GM18502 (cell line): ENCODE measurements around the gene OR8K5.
"Not testable (repeated sequence)": the region's sequence is repeated elsewhere in the genome, so short reads cannot be mapped to it uniquely, and the experiment has no call there.

ENCODE experiments used
- ATAC-seq: cut with Tn5 transposase; IDR thresholded peaks from one replicate; pipeline ENCODE4 v1.9.1; 2021; ENCODE audit warnings: mild to moderate bottlenecking; ENCODE audit not compliant: unreplicated experiment, poor library complexity

OR8K5 gene, protein sequence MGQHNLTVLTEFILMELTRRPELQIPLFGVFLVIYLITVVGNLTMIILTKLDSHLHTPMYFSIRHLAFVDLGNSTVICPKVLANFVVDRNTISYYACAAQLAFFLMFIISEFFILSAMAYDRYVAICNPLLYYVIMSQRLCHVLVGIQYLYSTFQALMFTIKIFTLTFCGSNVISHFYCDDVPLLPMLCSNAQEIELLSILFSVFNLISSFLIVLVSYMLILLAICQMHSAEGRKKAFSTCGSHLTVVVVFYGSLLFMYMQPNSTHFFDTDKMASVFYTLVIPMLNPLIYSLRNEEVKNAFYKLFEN

GRCh38 chr11:56160217-56160616 lies at the start of gene OR8K5:
Gene OR8K5, minus strand, starts transcription at chr11:56160317. Its CDS starts 0 bp downstream, at chr11:56160317.
- no peak for ATAC-seq

GRCh38 chr11:56207790-56208189 lies 47.7 kb upstream of the OR8K5 start:
- no peak for ATAC-seq

DNA sequence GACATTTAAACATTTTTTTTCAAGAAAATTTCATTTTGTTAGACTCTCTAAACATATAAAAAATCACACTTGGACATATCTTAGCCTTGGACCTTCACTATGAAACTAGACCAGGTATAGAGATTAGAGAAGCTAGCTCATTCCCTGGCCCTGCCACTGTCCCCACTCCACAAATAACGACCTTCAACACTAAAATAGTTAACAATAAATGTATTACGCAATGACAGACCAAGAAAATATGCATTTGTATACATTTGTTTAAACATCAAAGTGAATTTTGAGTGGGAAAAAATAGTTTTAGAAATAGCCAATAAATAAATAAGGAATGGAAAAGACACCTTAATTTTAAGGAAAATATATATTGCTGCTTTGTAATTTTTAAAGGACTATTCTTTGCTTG lies 37.2 kb upstream of the OR8K5 start:
- ATAC-seq: no peak

GRCh38 chr11:56196705-56197104 lies 36.6 kb upstream of the OR8K5 start:
- no peak for ATAC-seq

- no peak for ATAC-seq
These were observed 28.5 kb upstream of the OR8K5 start for GRCh38 chr11:56188602-56189001.

DNA sequence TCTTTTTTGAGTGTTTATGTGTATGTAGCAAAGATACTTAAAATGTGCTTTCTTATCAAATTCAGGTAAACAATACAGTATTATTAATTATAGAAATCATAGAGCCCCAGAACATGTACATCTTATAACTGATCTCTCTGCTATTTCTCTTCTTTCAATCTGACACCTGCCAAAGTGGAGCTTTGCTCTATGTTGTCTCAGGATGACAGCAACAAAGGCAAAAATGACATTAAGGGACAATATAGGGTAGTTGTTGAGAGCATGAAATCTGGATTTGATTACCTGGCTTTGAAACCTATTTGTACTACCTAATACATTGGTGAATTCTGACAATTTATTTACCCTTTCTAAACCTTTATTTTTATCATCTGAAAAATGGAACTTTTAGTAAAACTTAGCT lies 23.3 kb upstream of the OR8K5 start:
- ATAC-seq: no peak

DNA sequence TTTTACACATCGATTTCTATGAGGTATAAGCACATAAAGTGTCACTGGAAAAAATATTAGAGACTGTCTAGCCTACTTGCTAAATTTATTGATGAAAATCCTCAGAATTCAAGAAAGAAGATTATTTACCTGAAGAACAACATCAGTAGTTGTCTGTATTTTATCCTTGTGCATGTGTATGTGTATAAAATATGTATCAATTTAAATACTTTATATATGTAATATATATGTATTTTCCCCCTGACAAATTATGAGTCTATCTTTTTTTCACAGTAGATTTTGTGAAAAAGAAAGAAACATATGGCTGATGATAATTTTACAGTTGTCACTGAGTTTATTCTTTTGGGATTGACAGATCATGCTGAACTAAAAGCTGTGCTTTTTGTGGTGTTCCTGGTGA lies 16.2 kb upstream of the OR8K5 start, which contains the start of gene OR5J2:
OR5J2 (plus strand) TSS at position 301 of the 400 bp plus-strand sequence; CDS start at position 301, 0 bp downstream.
- no peak for ATAC-seq

GRCh38 chr11:56172256-56172830 lies 12.2 kb upstream of the OR8K5 start:
- ATAC-seq: no peak

GRCh38 chr11:56163804-56164203 lies 3.7 kb upstream of the OR8K5 start:
- ATAC-seq: no peak

GRCh38 chr11:56152333-56152732 lies 7.8 kb downstream of the OR8K5 start:
- no peak for ATAC-seq

- ATAC-seq: no peak
These were observed 8.7 kb downstream of the OR8K5 start for GRCh38 chr11:56151376-56151775.

GRCh38 chr11:56143681-56144080 lies 16.4 kb downstream of the OR8K5 start:
- ATAC-seq: not testable (repeated sequence)

DNA sequence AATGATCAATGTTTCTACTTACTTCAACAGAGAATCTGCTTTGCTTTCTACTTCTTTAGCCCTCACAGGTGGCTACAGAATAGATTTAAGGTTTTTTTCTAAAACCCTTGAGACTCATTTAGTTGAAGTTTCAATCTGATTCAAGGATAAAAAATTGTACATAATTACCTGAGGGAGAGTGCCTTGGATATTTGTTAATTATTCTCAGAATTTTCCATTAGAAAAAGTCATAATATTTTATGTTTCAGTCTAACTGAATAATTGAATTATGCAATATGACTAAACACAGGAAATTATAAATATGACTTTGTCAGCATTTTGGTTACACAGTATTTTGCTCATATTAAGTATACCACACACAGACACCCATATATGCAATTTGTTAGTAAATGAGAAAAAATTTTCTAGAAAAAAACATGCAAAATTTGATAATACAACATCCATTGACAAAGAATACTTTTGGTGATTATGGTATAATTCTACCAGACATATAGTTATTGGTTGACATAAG lies 19.9 kb downstream of the OR8K5 start, which contains the start of gene OR8J3:
OR8J3 (minus strand) TSS at position 51 of the 511 bp plus-strand sequence. CDS start 2,483 bp downstream, outside the sequence.
- no peak for ATAC-seq

DNA sequence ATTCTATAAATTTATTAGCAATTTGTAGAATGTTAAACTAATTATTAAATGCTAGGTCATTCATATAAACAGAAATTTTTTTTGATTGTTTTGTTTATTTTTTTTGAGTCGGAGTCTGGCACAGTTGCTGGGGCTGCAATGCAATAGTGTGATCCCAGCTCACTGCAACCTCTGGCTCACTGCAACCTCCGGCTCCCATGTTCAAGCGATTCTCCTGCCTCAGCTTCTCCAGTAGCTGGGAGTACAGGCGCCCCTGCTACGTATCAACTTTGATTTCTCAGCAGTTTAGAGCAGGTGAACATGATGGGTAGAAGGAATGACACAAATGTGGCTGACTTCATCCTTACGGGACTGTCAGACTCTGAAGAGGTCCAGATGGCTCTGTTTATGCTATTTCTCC lies 38.0 kb downstream of the OR8K5 start, which contains the start of gene OR8H3:
OR8H3 (plus strand) TSS at position 301 of the 400 bp plus-strand sequence; CDS start at position 301, 0 bp downstream.
- ATAC-seq: no peak
